Subcutaneous abdominal adipose tissue (tissue), 5 donors: ENCODE data around the gene SLC7A10.

Experiments
- H3K27ac ChIP-seq: one replicate; pipeline ENCODE4 v1.7.0; 2013; ENCODE audit warnings: low read depth, mild to moderate bottlenecking, inconsistent platforms, low read length, moderate library complexity
- H3K27me3 ChIP-seq, 5 donors: one replicate each; pipeline ENCODE4 v1.7.0; 2013; ENCODE audit warnings: low read length in 5 of 5, inconsistent platforms in 1 of 5; ENCODE audit not compliant: control insufficient read depth in 5 of 5, insufficient read depth in 4 of 5
- H3K36me3 ChIP-seq, 5 donors: one replicate each; pipeline ENCODE4 v1.7.0; 2013; ENCODE audit warnings: low read length in 5 of 5; ENCODE audit not compliant: control insufficient read depth in 5 of 5, insufficient read depth in 5 of 5
- H3K4me1 ChIP-seq, 5 donors: one replicate each; pipeline ENCODE4 v1.7.0; 2013; ENCODE audit warnings: low read length in 5 of 5, mild to moderate bottlenecking in 3 of 5, moderate library complexity in 1 of 5; ENCODE audit not compliant: control insufficient read depth in 5 of 5, insufficient read depth in 5 of 5
- H3K4me3 ChIP-seq, 5 donors: one replicate each; pipeline ENCODE4 v1.7.0; 2013; ENCODE audit warnings: low read length in 5 of 5, low read depth in 1 of 5
- H3K9ac ChIP-seq, 5 donors: one replicate each; pipeline ENCODE4 v1.7.0; 2013; ENCODE audit warnings: low read length in 5 of 5, mild to moderate bottlenecking in 4 of 5, moderate library complexity in 3 of 5
- H3K9me3 ChIP-seq, 5 donors: one replicate each; pipeline ENCODE4 v1.7.0; 2013; ENCODE audit warnings: low read length in 5 of 5; ENCODE audit not compliant: control insufficient read depth in 5 of 5
- donor health status: healthy.
- donor health status: healthy.
- donor health status: healthy.
- donor health status: healthy.
- donor health status: healthy.

SLC7A10 gene

DNA sequence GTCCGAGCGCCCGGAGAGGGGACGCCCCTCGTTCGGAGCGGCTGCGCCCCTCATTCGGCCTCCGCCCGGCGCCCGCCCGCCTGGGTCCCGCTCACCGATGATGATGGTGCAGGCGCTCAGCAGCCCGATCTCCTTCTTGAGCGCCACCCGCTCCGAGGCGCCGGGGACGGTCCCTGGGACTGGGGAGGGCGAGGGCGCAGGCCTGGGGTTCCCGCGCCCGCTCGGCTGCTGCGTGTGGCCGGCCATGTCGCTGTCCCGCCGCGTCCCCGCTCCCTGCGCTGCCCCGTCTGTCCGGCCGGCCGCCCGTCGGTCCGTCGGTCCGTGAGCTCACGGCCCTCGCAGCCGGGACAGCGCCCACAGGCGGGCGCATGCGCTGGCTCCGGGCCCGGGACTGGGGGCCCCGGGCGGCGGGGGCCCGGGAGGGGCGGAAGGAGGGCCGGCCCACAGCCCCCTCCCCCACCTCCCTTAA lies at the start of gene SLC7A10:
Gene SLC7A10, minus strand, starts transcription at position 393 of the 469 bp plus-strand sequence. Its CDS starts 147 bp downstream, at position 246.
- Histone ChIP-seq H3K9ac (peak within 1 kb of the TSS in 2 of 5 donors; percentile 12 to 70), H3K27me3 (peaks cover 0 to 27% (median 23%) of the 10 kb centered on the region in 5 donors), H3K9me3 (peaks cover 5 to 24% (median 18%) of the 10 kb centered on the region in 5 donors), H3K27ac (no peak within 1 kb of the TSS), H3K4me1 (peaks cover 0 to 64% (median 42%) of the 10 kb centered on the region in 5 donors), H3K36me3 (no peaks in the 10 kb centered on the region), H3K4me3 (peak within 1 kb of the TSS; percentile 46 to 92 (median 65))

- Histone ChIP-seq H3K36me3 (no peaks in the 10 kb centered on the region), H3K4me1 (peaks cover 4 to 56% (median 41%) of the 10 kb centered on the region in 5 donors), H3K27me3 (no peaks in the 10 kb centered on the region), H3K4me3 (peak overlapping the region in 2 of 5 donors; percentile 2 to 19), H3K27ac (peak overlapping the region; percentile 12), H3K9me3 (no peaks in the 10 kb centered on the region), H3K9ac (no peak overlapping the region)
These were observed 49.3 kb upstream of the SLC7A10 start for GRCh38 chr19:33274663-33275558.

DNA sequence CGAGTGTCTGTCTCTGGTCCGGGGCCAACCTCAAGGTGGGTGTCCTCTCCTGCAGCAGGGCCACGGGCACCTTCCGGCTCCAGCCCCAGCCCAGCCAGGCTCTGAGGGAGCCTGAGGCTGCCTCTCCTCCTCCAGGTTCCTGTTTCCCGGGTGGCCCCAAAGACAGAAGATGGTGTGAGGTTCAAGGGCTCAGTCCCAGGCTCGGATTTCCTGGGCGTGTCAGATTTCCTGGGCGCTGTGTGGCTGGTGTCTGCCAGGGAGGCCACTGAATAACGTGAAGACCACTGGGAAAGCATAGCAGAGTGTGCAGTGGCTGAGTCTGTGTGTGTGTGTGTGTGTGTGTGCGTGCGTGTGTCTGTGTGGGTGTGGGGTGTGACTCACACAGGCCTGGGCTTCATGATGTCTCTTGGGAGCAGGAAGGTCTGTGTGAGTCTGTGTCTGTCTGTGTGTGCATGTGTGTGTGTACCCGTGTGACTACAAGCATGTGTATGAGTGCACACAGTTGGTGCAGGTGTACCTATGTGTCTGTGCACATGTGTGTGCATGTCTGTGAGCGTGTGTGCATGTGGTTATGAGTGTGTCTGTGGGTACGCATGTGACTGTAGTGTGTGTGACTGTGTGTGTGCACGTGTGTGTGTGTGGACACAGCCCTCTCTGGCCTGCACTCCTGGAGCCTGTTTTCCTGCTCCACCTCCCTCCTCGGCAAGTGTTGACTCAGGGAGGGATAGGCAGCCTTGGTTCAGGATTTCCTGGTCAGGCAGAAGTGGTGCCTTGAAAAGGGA lies 48.4 kb upstream of the SLC7A10 start:
- peaks cover 4 to 53% (median 34%) of the 10 kb centered on the region in 5 donors for H3K4me1 ChIP-seq
- no peak overlapping the region for H3K27ac ChIP-seq
- no peaks in the 10 kb centered on the region for H3K9me3 ChIP-seq
- no peak overlapping the region for H3K9ac ChIP-seq
- peak overlapping the region in 2 of 5 donors; percentile 2 to 19 for H3K4me3 ChIP-seq
- H3K27me3 ChIP-seq, result no peaks in the 10 kb centered on the region
- H3K36me3 ChIP-seq, result no peaks in the 10 kb centered on the region

DNA sequence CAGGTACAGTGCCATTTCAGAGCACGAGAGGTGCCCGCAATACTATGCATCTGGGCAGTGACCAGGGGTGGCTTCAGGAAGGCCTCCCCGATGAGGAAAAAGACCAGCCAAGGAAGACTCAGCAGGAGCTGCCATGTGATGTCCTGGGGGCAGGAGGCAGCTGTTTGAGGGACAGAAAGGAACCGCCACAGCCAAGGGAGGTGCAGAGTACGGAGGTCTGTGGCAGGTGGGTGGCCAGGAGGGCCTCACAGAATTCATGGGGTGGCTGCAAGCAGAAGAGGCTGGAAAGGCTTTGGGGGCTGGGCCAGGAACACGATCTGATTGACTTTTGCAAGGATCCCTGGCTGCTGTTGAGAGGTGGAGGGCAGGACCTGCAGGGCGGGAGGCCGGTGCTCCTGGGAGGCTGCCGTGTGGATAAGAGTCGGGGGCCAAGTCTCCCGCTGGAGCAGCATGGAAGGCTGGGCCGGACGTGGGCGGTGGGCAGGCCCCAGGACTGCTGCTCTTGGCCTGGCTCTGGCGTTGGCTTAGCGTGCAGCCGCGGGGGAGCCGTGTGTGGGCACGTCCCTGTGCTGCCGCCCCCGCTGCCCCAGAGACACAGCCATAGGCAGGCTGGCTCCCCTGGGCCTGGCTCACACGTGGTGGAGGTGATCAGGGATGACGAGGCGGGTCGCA lies 47.6 kb upstream of the SLC7A10 start:
- H3K9ac ChIP-seq, result no peak overlapping the region
- no peaks in the 10 kb centered on the region for H3K36me3 ChIP-seq
- peaks cover 4 to 53% (median 31%) of the 10 kb centered on the region in 5 donors for H3K4me1 ChIP-seq
- no peaks in the 10 kb centered on the region for H3K9me3 ChIP-seq
- no peaks in the 10 kb centered on the region for H3K27me3 ChIP-seq
- H3K27ac ChIP-seq, result no peak overlapping the region
- no peak overlapping the region for H3K4me3 ChIP-seq

DNA sequence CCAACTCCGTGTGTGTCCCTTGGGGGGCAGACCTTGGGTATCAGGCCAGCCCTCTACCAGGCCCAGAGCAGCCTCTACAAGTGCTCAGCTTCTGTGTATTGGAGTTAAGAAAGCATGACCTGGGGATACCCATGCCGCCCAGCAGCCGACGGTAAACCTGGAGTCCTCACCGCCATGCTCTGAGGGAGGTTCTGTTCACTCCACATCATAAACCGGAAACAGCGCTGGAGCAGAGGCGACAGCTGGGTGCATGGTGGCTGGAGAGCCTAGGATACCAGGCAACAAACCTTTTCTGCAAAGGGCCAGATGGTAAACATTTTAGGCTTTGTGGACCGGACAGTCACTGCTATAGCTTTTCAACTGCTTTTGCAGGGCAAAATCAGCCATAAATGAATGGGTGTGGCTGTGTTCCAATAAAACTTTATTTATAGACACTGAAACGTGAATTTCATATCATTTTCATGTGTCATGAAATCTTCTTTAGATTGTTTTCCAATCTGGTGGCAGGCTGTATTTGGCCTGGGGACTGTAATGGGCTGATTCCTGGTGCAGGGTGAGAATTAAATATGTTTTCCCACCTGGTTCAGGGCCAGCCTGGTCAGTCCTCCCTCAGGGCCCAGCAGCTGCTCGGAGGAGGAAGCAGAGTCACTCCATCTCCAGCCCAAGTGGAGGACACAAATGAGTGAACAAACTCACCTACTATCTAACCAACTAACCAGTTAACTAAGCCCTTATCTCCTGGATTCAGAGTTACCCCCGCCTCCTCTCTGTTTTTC lies 45.8 kb upstream of the SLC7A10 start:
- no peak overlapping the region for H3K27ac ChIP-seq

DNA sequence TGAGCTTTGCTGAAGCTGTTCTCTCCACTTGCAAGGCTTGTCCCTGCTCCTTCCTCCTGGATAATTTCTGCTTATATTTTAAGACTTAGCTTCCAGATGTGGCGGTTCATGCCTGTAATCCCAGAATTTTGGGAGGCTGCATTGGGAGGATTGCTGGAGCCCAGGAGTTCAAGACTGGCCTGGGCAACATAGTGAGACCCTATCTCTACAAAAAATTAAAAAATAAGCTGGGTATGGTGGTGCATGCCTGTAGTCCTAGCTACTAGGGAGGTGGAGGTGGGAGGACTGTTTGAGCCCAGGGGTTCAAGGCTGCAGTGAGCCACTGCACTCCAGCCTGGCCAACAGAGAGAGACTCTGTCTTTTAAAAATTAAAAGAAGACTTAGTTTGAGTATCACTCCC lies 45.1 kb upstream of the SLC7A10 start:
- Histone ChIP-seq H3K4me3 (no peak overlapping the region), H3K27me3 (no peaks in the 10 kb centered on the region), H3K9me3 (no peaks in the 10 kb centered on the region), H3K4me1 (peaks cover 4 to 49% (median 32%) of the 10 kb centered on the region in 5 donors), H3K36me3 (no peaks in the 10 kb centered on the region), H3K9ac (no peak overlapping the region), H3K27ac (no peak overlapping the region)

More for the DNA sequence above, 45.8 kb upstream of the SLC7A10 start:
- Histone ChIP-seq H3K4me3 (no peak overlapping the region), H3K9ac (no peak overlapping the region), H3K27me3 (no peaks in the 10 kb centered on the region), H3K36me3 (no peaks in the 10 kb centered on the region), H3K4me1 (peaks cover 4 to 52% (median 32%) of the 10 kb centered on the region in 5 donors), H3K9me3 (no peaks in the 10 kb centered on the region)

DNA sequence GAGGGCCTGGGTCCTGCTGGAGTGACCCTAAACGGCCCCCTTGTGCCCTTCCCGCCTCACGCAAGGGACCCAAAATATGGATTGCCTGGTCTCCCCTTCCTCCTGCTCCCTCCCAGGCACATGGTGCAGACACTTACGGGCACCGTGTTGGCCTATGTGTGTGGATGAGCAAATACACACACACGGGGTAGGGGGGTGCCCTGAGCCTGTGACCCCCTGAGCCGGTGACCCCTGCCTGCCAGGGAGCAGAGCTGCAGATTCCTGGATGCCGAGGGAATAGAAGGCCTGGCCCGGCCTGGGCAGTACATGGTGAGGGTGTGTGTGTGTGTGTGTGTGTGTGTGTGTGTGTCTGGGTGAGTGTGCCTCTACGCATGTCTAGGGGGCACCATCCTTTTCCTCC lies 43.4 kb upstream of the SLC7A10 start:
- peaks cover under 1 to 35% (median 22%) of the 10 kb centered on the region in 5 donors for H3K4me1 ChIP-seq
- no peaks in the 10 kb centered on the region for H3K27me3 ChIP-seq
- no peaks in the 10 kb centered on the region for H3K36me3 ChIP-seq
- H3K4me3 ChIP-seq, result no peak overlapping the region
- H3K9ac ChIP-seq, result no peak overlapping the region
- H3K27ac ChIP-seq, result no peak overlapping the region
- no peaks in the 10 kb centered on the region for H3K9me3 ChIP-seq

GRCh38 chr19:33268162-33268991 lies 42.7 kb upstream of the SLC7A10 start:
- H3K4me3 ChIP-seq, result no peak overlapping the region
- peak overlapping the region in 2 of 5 donors; percentile 43 to 52 for H3K9ac ChIP-seq
- H3K4me1 ChIP-seq, result peaks cover 0 to 29% (median 16%) of the 10 kb centered on the region in 5 donors
- H3K27me3 ChIP-seq, result no peaks in the 10 kb centered on the region
- no peaks in the 10 kb centered on the region for H3K36me3 ChIP-seq
- H3K27ac ChIP-seq, result no peak overlapping the region
- H3K9me3 ChIP-seq, result no peaks in the 10 kb centered on the region
